ENCODE measurements around the gene PXN. TPM values are rescaled to one million over a fixed set of nuclear protein-coding genes. Genes with fewer than 3 reads are reported as not detected.

The PXN gene
- total RNA-seq, 1 donor from 2014 or later = 123 TPM

- no peak for DNase-seq (ENCODE audit: low spot score)
Observed at GRCh38 chr12:120180975-120181374, 84.6 kb downstream of the PXN start.

GRCh38 chr12:120175537-120175936, 90.0 kb downstream of the PXN start:
- no peak for DNase-seq (ENCODE audit: low spot score)

GRCh38 chr12:120175062-120175461, 90.5 kb downstream of the PXN start:
- no peak for DNase-seq (ENCODE audit: low spot score)

- DNase-seq (ENCODE audit: low spot score) = no peak
Observed at GRCh38 chr12:120172053-120172452, 93.5 kb downstream of the PXN start.

- no peak for DNase-seq (ENCODE audit: low spot score)
Observed at GRCh38 chr12:120170631-120171030, 94.9 kb downstream of the PXN start.

- no peak for DNase-seq (ENCODE audit: low spot score)
Observed at GRCh38 chr12:120169946-120170345, 95.6 kb downstream of the PXN start.

- DNase-seq (ENCODE audit: low spot score) = no peak
Observed at GRCh38 chr12:120168337-120168736, 97.2 kb downstream of the PXN start.

GRCh38 chr12:120167529-120168095, 97.9 kb downstream of the PXN start:
- DNase-seq (ENCODE audit: low spot score) = no peak

- DNase-seq (ENCODE audit: low spot score) = no peak
Observed at GRCh38 chr12:120164293-120164692, 101.2 kb downstream of the PXN start.

- no peak for DNase-seq (ENCODE audit: low spot score)
Observed at GRCh38 chr12:120162763-120163162, 102.8 kb downstream of the PXN start.

- DNase-seq (ENCODE audit: low spot score) = no peak
Observed at GRCh38 chr12:120161852-120162251, 103.7 kb downstream of the PXN start.

Other genes with a start within 250 kb of the PXN start
- gene RAB35, start 149.0 kb downstream of the PXN start, total RNA-seq = 62.4 TPM
- 97.0 TPM for gene GCN1, start 71.0 kb downstream of the PXN start, total RNA-seq
- 1,415 TPM for gene RPLP0, start 64.6 kb downstream of the PXN start, total RNA-seq
- gene RNU4-2, start 26.2 kb upstream of the PXN start, total RNA-seq = 7,466 TPM
- 976 TPM for gene RNU4-1, start 27.5 kb upstream of the PXN start, total RNA-seq
- gene SIRT4, start 36.6 kb upstream of the PXN start, total RNA-seq = 1.6 TPM
- 1.8 TPM for gene PLA2G1B, start 62.0 kb upstream of the PXN start, total RNA-seq
- gene MSI1, start 103.4 kb upstream of the PXN start, total RNA-seq = 0.58 TPM
- gene COX6A1, start 172.4 kb upstream of the PXN start, total RNA-seq = 312 TPM
- 19.9 TPM for gene TRIAP1, start 180.7 kb upstream of the PXN start, total RNA-seq
- 27.7 TPM for gene GATC, start 180.7 kb upstream of the PXN start, total RNA-seq
- gene SRSF9, start 204.0 kb upstream of the PXN start, total RNA-seq = 120 TPM
- gene DYNLL1, start 230.4 kb upstream of the PXN start, total RNA-seq = 142 TPM

Data from mesenteric fat pad (tissue), 1 donor.